ENCODE data around the gene KIF26B.

The KIF26B gene

GRCh38 chr1:245242989-245243388 lies 88.2 kb downstream of the KIF26B start:
- no peaks in the 10 kb centered on the region for H3K27me3 ChIP-seq (ENCODE audit: insufficient read depth, insufficient read length)
- TF ChIP-seq SUZ12 (IDR thresholded peaks at IDR 0.05; ENCODE audit: extremely low read depth, insufficient read depth, insufficient read length) (no peak), YY1 (IDR thresholded peaks at IDR 0.05; ENCODE audit: insufficient read depth, insufficient read length) (no peak), ZNF274 (IDR thresholded peaks at IDR 0.05; ENCODE audit: low read depth, low read length) (no peak)

GRCh38 chr1:245245021-245245667 lies 90.4 kb downstream of the KIF26B start:
- Histone ChIP-seq H3K27me3 (ENCODE audit: insufficient read depth, insufficient read length) (no peaks in the 10 kb centered on the region), H3K36me3 (ENCODE audit: insufficient read depth, insufficient read length, low read length) (no peaks in the 10 kb centered on the region), H3K4me3 (ENCODE audit: insufficient read length, low read depth) (no peak overlapping the region), H3K9me3 (ENCODE audit: insufficient read depth, low read length) (no peaks in the 10 kb centered on the region), H3K4me1 (ENCODE audit: insufficient read depth, insufficient read length) (peaks cover 9% of the 10 kb centered on the region), H3K9ac (ENCODE audit: insufficient read length, low read depth) (no peak overlapping the region)
- no peak for TF ChIP-seq SUZ12 (IDR thresholded peaks at IDR 0.05; ENCODE audit: extremely low read depth, insufficient read depth, insufficient read length)
- TF ChIP-seq ZNF274 (IDR thresholded peaks at IDR 0.05; ENCODE audit: low read depth, low read length): no peak
- DNase-seq (ENCODE audit: low read depth, low spot score): no peak

More at GRCh38 chr1:245242989-245243388, 88.2 kb downstream of the KIF26B start:
- H3K9me3 ChIP-seq (ENCODE audit: insufficient read depth, low read length): no peaks in the 10 kb centered on the region
- no peak overlapping the region for H3K9ac ChIP-seq (ENCODE audit: insufficient read length, low read depth)
- H3K4me3 ChIP-seq (ENCODE audit: insufficient read length, low read depth): no peak overlapping the region
- no peak for DNase-seq (ENCODE audit: low read depth, low spot score)
- H3K4me1 ChIP-seq (ENCODE audit: insufficient read depth, insufficient read length): peaks cover 9% of the 10 kb centered on the region
- H3K36me3 ChIP-seq (ENCODE audit: insufficient read depth, insufficient read length, low read length): no peaks in the 10 kb centered on the region

GRCh38 chr1:245246433-245246832 lies 91.6 kb downstream of the KIF26B start:
- no peaks in the 10 kb centered on the region for H3K27me3 ChIP-seq (ENCODE audit: insufficient read depth, insufficient read length)
- H3K9me3 ChIP-seq (ENCODE audit: insufficient read depth, low read length): peaks cover 8% of the 10 kb centered on the region; the same call in 1 of the 2 replicates
- DNase-seq (ENCODE audit: low read depth, low spot score): no peak
- no peaks in the 10 kb centered on the region for H3K36me3 ChIP-seq (ENCODE audit: insufficient read depth, insufficient read length, low read length)
- H3K4me1 ChIP-seq (ENCODE audit: insufficient read depth, insufficient read length): peaks cover 3% of the 10 kb centered on the region
- H3K9ac ChIP-seq (ENCODE audit: insufficient read length, low read depth): no peak overlapping the region
- TF ChIP-seq SUZ12 (IDR thresholded peaks at IDR 0.05; ENCODE audit: extremely low read depth, insufficient read depth, insufficient read length) (no peak), ZNF274 (IDR thresholded peaks at IDR 0.05; ENCODE audit: low read depth, low read length) (no peak), YY1 (IDR thresholded peaks at IDR 0.05; ENCODE audit: insufficient read depth, insufficient read length) (no peak)
- H3K4me3 ChIP-seq (ENCODE audit: insufficient read length, low read depth): no peak overlapping the region

GRCh38 chr1:245247356-245247755 lies 92.6 kb downstream of the KIF26B start:
- peaks cover 17% of the 10 kb centered on the region; the same call in 1 of the 2 replicates for H3K9me3 ChIP-seq (ENCODE audit: insufficient read depth, low read length)
- no peaks in the 10 kb centered on the region for H3K4me1 ChIP-seq (ENCODE audit: insufficient read depth, insufficient read length)
- no peak overlapping the region for H3K4me3 ChIP-seq (ENCODE audit: insufficient read length, low read depth)
- TF ChIP-seq YY1 (IDR thresholded peaks at IDR 0.05; ENCODE audit: insufficient read depth, insufficient read length): no peak
- no peak for TF ChIP-seq SUZ12 (IDR thresholded peaks at IDR 0.05; ENCODE audit: extremely low read depth, insufficient read depth, insufficient read length)
- no peak for TF ChIP-seq ZNF274 (IDR thresholded peaks at IDR 0.05; ENCODE audit: low read depth, low read length)
- no peak for DNase-seq (ENCODE audit: low read depth, low spot score)
- H3K27me3 ChIP-seq (ENCODE audit: insufficient read depth, insufficient read length): no peaks in the 10 kb centered on the region
- H3K36me3 ChIP-seq (ENCODE audit: insufficient read depth, insufficient read length, low read length): no peaks in the 10 kb centered on the region
- H3K9ac ChIP-seq (ENCODE audit: insufficient read length, low read depth): no peak overlapping the region

- Histone ChIP-seq H3K36me3 (ENCODE audit: insufficient read depth, insufficient read length, low read length) (no peaks in the 10 kb centered on the region), H3K9ac (ENCODE audit: insufficient read length, low read depth) (no peak overlapping the region), H3K9me3 (ENCODE audit: insufficient read depth, low read length) (peaks cover 19% of the 10 kb centered on the region; the same call in 1 of the 2 replicates), H3K4me1 (ENCODE audit: insufficient read depth, insufficient read length) (no peaks in the 10 kb centered on the region), H3K27me3 (ENCODE audit: insufficient read depth, insufficient read length) (no peaks in the 10 kb centered on the region), H3K4me3 (ENCODE audit: insufficient read length, low read depth) (no peak overlapping the region)
- TF ChIP-seq ZNF274 (IDR thresholded peaks at IDR 0.05; ENCODE audit: low read depth, low read length) (no peak), SUZ12 (IDR thresholded peaks at IDR 0.05; ENCODE audit: extremely low read depth, insufficient read depth, insufficient read length) (no peak)
- no peak for DNase-seq (ENCODE audit: low read depth, low spot score)
These were observed 93.0 kb downstream of the KIF26B start for GRCh38 chr1:245247801-245248200.

- H3K36me3 ChIP-seq (ENCODE audit: insufficient read depth, insufficient read length, low read length): no peaks in the 10 kb centered on the region
- H3K4me3 ChIP-seq (ENCODE audit: insufficient read length, low read depth): no peak overlapping the region
- no peaks in the 10 kb centered on the region for H3K4me1 ChIP-seq (ENCODE audit: insufficient read depth, insufficient read length)
- TF ChIP-seq SUZ12 (IDR thresholded peaks at IDR 0.05; ENCODE audit: extremely low read depth, insufficient read depth, insufficient read length) (no peak), ZNF274 (IDR thresholded peaks at IDR 0.05; ENCODE audit: low read depth, low read length) (no peak), YY1 (IDR thresholded peaks at IDR 0.05; ENCODE audit: insufficient read depth, insufficient read length) (no peak)
- peaks cover 19% of the 10 kb centered on the region; the same call in 1 of the 2 replicates for H3K9me3 ChIP-seq (ENCODE audit: insufficient read depth, low read length)
- no peak for DNase-seq (ENCODE audit: low read depth, low spot score)
- H3K27me3 ChIP-seq (ENCODE audit: insufficient read depth, insufficient read length): no peaks in the 10 kb centered on the region
- H3K9ac ChIP-seq (ENCODE audit: insufficient read length, low read depth): no peak overlapping the region
These were observed 93.5 kb downstream of the KIF26B start for GRCh38 chr1:245248231-245248731.

- peaks cover 17% of the 10 kb centered on the region; the same call in 1 of the 2 replicates for H3K9me3 ChIP-seq (ENCODE audit: insufficient read depth, low read length)
- H3K36me3 ChIP-seq (ENCODE audit: insufficient read depth, insufficient read length, low read length): no peaks in the 10 kb centered on the region
- no peaks in the 10 kb centered on the region for H3K27me3 ChIP-seq (ENCODE audit: insufficient read depth, insufficient read length)
- H3K4me3 ChIP-seq (ENCODE audit: insufficient read length, low read depth): no peak overlapping the region
- H3K4me1 ChIP-seq (ENCODE audit: insufficient read depth, insufficient read length): peaks cover 16% of the 10 kb centered on the region
- no peak overlapping the region for H3K9ac ChIP-seq (ENCODE audit: insufficient read length, low read depth)
- DNase-seq (ENCODE audit: low read depth, low spot score): no peak
- TF ChIP-seq YY1 (IDR thresholded peaks at IDR 0.05; ENCODE audit: insufficient read depth, insufficient read length) (no peak), SUZ12 (IDR thresholded peaks at IDR 0.05; ENCODE audit: extremely low read depth, insufficient read depth, insufficient read length) (no peak)
These were observed 101.0 kb downstream of the KIF26B start for GRCh38 chr1:245255783-245256182.

Measured in NT2/D1 (cell line).